ENCODE measurements around the gene HTRA1.

- TF ChIP-seq TAF1 (IDR thresholded peaks at IDR 0.05; ENCODE audit: borderline replicate concordance, insufficient read depth, low read length), result no peak
- no peak for TF ChIP-seq SIN3A (IDR thresholded peaks at IDR 0.05; ENCODE audit: borderline replicate concordance, insufficient read depth, low read length)
- TF ChIP-seq POLR2AphosphoS5 (IDR thresholded peaks at IDR 0.05; ENCODE audit: low read depth, low read length), result no peak
- no peak for TF ChIP-seq REST (IDR thresholded peaks at IDR 0.05; ENCODE audit: insufficient read depth in 1 of 2, low read depth in 2 of 2, low read length in 2 of 2)
- no peak for TF ChIP-seq FOXP2 (optimal IDR thresholded peaks at IDR 0.05; ENCODE audit: borderline replicate concordance, extremely low read depth, extremely low read length, insufficient read depth)
These were observed 70.6 kb downstream of the HTRA1 start for GRCh38 chr10:122531939-122532338.

Data from PFSK-1 (cell line).